Frontal cortex (tissue), 4 donors: ENCODE results near the gene INSR. TPM values are rescaled to one million over a fixed set of nuclear protein-coding genes. Genes with fewer than 3 reads are reported as not detected.
"Not testable (repeated sequence)": the region's sequence is repeated elsewhere in the genome, so short reads cannot be mapped to it uniquely, and the experiment has no call there.

Source experiments
- DNase-seq, 2 donors: peaks; one replicate each; pipeline ENCODE4 v3.0.0; 2012; ENCODE audit warnings: low spot score in 2 of 2
- FAIRE-seq: peaks from 2 replicates; lab custom pipeline; 2012; peaks lifted over from hg19 to GRCh38; lab: Jason Lieb, UNC
- total RNA-seq: library from RNA; depleted of rRNA; stranded (reverse); fragments of >200 nt; gene quantifications from one replicate; pipeline ENCODE4 v1.2.3, GENCODE V29; 2014
- donor health status: control.
- donor health status: control.
- donor health status: control.

The INSR gene
- total RNA-seq, result 93.3 TPM

- DNase-seq, result peak; percentile 99
- FAIRE-seq, result no peak
Measured at GRCh38 chr19:7293762-7294557, at the start of gene INSR. Gene INSR (minus strand): TSS chr19:7294414. CDS start chr19:7293891, 523 bp downstream.

DNA sequence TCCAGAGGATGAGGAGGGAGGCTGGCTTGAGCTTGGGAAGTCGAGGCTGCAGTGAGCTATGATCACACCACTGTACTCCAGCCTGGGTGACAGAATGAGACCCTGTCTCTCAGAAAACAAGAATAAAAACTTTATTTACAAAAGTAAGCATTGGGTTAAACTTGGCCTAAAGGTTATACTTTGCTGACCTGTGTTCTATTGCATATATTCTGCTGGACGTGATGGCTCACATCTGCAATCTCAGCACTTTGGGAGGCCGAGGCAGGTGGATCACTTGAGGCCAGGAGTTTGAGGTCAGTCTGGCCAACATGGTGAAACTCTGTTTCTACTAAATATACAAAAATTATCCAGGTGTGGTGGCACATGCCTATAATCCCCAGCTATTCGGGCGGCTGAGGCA, 47.9 kb upstream of the INSR start:
- DNase-seq (no peak), FAIRE-seq (no peak)

DNA sequence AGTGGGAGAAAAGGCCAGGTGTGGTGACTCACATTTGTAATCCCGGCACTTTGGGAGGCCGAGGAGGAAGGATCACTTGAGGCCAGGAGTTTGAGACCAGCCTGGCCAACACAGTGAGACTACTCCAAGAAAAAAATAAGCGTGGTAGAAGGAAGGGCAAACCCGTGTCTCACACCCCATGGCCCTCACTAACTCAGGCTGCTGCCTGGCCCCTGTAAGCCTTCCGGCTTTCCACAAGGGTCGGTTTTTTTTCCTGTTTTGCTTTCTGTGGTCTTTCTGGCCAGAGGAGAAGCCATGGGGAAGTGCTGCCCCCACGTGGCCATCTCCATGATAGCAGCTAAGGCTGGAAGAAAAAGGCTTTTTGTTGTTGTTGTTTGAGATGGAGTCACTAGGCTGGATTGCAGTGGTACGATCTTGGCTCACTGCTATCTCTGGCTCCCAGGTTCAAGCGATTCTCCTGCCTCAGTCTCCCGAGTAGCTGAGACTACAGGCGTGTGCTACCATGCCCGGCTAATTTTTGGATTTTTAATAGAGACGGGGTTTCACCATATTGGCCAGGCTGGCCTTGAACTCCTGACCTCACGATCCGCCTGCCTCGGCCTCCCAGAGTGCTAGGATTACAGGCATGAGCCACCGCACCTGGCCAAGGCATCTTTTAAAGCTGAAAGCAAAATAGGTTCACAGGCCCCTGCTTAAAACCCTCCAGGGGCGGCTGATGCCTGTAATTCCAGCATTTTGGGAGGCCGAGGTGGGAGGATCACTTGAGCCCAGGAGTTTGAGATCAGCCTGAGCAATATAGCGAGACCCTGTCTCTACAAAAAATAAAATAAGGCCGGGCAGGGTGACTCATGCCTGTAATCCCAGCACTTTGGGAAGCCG, 47.0 kb upstream of the INSR start:
- no peak for FAIRE-seq
- peak; percentile 29 to 64 for DNase-seq

DNA sequence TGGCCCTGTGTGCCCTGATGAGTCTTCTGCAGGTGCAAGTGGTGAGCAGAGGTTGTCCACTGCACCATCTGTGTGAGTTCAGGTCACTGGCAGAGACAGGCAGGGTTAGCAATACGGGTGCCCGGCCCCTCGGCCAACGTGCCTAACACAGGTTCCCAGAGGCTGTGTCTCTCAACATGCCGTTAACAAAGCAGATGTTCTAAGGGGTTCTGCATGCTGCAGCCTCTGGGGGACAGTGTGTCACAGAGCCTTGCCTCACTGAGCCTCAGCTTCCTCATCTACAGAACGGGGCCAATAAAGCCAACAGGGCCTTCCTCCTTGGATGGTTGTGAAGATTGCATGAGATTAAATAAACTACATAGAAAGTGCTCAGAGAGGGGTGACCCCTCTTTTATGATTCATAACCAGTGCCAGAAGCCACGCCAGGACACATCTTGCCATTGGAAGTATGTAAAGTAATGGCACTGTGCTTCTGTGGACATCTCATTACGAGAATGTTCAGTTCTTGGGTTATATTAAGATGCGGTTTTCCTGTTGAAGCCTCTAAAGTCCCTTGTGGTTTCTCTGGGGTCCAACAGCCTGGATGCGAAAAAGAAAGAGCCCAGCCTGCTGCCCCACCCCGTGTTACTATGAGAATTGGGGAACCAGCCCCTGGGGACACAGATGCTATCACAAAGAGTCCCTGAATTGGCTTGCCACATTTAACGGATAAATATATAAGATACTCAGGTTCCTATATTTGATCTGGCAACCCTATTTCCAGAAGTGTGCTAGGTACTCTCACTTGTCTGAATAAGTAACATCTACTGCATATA, 43.4 kb upstream of the INSR start:
- FAIRE-seq (no peak), DNase-seq (no peak)

DNA sequence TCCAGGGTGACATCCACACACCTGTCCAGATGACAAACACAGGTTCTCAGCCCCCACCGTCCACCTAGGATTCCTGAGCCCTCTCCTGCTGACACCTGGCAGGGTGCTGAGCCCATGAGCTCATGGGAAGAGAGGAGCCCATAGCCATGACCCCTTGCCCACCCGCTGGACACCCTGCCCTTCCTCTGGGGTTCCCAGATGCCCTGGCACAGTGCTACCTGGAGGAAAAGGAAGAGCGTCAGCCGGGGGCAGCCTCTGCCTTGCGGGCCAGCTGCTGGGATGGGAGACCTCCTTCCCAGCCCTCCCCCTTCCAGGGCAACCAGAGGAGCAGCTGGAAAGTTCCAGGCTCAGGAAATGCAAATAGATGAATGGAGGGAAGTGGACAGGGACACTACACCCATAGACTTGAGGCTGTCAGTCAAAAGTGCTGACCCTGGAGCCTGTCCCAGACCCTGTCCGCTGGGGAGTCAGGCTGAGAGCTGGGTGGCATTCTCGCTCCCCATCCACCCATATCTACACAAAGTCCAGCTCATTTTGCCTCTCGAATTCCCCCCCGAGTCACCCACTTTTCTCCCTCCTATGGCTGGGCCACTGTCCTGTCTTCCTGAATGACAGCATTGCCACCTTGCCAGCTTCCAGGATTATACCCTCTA, 42.2 kb upstream of the INSR start:
- DNase-seq (no peak), FAIRE-seq (no peak)

DNA sequence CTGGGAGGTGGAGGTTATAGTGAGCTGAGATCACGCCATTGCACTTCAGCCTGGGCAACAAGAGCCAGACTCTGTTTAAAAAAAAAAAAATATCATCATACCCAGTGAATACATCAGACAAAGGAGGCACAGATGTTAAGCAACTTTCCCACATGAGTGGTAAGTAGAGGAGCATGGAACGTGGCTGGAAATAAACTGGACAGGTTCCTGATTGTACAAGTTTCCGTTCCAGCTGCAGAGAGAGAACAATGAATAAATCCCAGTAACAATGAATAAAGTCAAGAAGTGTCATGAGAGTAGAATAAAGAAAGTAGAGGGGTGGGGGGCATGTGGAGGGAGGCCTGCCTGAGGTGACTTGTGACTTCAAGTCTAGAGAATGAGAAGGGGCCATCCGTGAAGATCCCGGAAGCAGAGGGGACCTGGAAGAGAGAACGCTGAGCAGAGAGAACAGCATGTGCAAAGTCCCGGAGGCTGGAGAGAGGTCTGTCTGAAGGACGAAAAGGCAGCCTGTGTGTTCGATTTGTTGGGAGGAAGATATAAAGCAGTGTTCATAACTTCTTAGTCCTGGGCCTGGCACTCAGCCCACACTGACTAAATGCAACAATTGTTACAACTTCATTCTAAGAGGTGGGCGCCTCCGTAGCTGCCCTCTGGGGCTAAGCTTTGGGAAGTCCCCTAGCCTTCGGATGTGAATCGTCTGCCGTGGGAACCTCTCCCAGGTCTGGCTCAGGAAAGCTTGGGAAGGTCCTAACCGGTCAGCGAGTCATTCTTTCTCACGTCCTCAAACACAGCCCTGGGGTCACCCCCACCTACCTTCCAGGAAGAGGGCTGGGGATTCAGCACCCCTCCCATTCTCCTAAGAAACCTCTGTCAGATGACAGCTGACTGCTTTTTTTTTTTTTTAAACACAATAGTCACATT, 39.2 kb upstream of the INSR start:
- FAIRE-seq (no peak), DNase-seq (no peak)

DNA sequence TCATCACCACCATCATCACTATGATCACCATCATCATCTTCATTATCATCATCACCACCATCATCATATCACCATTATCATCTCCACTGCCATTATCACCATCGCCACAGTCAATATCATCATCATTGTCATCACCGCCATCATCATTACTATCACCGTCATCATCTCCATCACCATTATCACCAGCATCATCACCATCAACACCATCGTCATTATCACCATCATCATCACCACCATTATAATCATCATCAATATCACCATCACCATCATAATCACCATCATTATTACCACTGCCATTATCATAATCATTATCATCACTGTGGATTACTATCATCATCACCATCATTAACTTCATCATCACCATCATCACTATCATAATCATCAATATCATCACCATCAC, 37.2 kb upstream of the INSR start:
- DNase-seq, result no peak
- FAIRE-seq, result no peak

DNA sequence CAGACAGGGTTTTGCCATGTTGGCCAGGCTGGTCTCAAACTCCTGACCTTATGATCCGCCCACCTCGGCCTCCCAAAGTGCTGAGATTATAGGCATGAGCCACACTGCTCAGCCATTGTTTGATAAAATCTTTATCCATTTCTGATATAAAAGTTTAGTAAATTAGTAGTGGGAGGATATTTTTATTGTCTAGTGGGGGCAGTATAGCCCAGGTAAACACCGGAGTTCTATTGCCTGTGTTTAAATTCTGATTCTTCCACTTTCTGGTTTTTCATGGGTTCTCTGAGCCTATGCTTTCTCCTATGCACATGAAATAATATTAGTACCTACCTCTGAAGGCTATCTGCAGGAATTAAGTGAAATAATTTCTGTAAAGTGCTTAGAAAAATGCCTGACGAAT, 34.4 kb upstream of the INSR start:
- FAIRE-seq, result no peak

GRCh38 chr19:7327802-7328201, 33.6 kb upstream of the INSR start:
- FAIRE-seq (no peak), DNase-seq (no peak)

More for the DNA sequence above, 34.4 kb upstream of the INSR start:
- DNase-seq, result no peak

- FAIRE-seq (no peak), DNase-seq (no peak)
Measured at GRCh38 chr19:7326105-7326877, 32.1 kb upstream of the INSR start.

DNA sequence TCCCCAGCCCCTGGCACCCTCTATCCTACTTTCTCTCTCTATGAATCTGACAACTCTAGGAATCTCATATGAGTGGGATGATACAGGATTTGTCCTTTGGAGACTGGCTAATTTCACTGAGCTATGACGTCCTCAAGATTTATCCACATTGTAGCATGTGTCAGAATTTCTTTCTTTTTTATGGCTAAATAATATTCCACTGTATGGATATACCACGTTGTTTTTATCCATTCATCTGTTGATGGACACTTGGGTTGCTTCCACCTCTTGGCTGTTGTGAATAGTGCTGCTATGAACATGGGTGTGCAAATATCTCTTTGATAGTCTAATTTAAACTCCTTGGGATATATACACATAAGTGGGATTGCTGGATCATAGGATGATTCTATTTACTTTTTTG, 24.0 kb upstream of the INSR start:
- DNase-seq (no peak), FAIRE-seq (no peak)

- no peak for FAIRE-seq
- no peak for DNase-seq
Measured at GRCh38 chr19:7312816-7313215, 18.6 kb upstream of the INSR start.

DNA sequence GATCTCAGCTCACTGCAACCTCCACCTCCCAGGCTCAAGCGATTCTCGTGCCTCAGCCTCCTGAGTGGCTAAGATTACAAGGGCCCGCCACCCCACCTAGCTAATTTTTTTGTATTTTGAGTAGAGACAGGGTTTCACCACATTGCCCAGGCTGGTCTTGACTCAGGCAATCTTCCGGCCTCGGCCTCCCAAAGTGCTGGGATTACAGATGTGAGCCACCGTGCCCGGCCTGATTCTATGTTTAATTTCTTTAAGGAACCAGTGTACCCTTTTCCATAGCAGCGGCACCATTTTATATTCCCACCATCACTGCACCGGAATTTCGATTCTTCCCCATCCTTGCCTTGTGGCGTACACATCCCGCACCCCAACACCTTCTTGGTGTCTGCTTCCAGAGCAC, 17.7 kb upstream of the INSR start:
- DNase-seq (no peak), FAIRE-seq (no peak)

DNA sequence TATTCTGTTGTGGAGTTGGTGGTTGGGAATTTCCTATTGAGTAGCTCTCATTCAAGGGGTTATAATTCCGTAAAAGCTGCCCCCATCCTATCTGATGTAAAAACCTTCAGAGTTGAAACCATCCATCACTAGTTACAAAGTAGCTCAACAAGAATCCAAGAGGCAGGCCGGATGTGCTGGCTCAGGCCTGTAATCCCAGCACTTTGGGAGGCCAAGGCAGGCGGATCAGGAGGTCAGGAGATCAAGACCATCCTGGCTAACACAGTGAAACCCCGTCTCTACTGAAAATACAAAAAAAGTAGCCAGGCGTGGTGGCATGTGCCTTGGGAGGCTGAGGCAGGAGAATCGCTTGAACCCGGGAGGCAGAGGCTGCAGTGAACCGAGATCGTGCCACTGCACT, 14.1 kb upstream of the INSR start:
- FAIRE-seq, DNase-seq: not testable (repeated sequence)

DNA sequence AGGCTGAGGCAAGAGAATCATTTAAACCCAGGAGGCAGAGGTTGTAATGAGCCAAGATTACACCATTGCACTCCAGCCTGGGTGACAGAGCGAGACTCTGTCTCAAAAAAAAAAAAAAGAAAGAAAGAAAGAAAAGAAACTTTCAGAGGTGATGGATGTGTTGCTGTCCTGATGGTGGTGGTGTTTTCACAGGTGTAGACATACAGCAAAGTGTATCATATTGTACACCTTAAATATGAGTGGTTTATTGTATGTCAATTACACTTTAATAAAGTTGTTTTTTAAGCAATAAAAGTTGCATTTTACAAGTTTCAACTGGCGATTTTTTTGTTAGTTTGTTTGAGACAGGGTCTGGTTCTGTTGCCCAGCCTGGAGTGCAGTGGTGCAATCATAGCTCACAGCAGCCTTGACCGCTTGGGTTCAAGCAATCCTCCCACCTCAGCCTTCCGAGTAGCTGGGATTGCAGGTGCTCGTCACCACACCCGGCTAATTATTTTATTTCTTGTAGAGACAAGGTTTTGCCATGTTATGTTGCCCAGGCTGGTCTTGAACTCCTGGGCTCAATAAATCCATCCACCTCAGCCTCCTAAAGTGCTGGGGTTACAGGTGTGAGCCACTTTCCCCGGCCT, 13.5 kb upstream of the INSR start:
- DNase-seq, result no peak
- no peak for FAIRE-seq

DNA sequence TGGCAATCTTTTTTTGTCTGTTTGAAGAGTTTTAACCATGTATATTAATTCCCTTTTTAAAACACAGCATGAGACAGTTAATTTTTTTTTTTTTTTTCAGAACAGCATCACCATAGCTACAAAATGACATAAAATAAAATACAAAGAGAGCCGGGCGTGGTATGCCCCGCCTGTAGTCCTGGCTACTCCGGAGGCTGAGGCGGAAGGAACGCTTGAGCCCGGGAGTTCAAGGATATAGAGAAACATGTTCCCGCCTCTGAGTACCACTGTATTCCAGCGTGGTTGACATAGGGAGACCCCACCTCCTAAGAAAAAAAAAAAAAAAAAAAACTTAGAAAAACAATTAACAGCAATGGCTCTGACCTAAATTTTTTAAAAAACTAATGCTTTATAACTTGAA, 10.0 kb upstream of the INSR start:
- no peak for DNase-seq
- no peak for FAIRE-seq

GRCh38 chr19:7303470-7303869, 9.3 kb upstream of the INSR start:
- FAIRE-seq (no peak), DNase-seq (no peak)

DNA sequence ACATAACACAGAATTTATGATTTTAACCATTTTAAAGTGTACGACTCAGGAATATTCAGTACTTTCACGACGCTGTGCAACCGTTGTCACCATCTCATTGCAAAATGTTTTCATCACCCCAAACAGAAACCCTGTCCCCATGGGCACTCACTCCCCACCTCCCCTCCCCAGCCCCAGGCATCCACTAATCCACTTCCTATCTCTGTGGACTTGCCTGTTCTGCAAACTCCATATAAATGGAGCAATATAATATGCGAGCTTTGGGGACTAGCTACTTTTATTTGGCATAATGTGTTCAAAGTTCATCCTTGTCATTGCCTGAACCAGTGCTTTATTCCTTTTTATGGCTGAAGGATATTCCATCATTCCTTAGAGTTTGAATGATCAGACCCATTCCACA, 7.3 kb upstream of the INSR start:
- DNase-seq, result no peak
- no peak for FAIRE-seq
